ENCODE measurements around the gene PIM3. TPM values are rescaled to one million over a fixed set of nuclear protein-coding genes. Genes with fewer than 3 reads are reported as not detected.

PIM3 gene
- total and polyA plus RNA-seq, 4 donors, result 14.5 to 44.0 (median 28.1) TPM

DNA sequence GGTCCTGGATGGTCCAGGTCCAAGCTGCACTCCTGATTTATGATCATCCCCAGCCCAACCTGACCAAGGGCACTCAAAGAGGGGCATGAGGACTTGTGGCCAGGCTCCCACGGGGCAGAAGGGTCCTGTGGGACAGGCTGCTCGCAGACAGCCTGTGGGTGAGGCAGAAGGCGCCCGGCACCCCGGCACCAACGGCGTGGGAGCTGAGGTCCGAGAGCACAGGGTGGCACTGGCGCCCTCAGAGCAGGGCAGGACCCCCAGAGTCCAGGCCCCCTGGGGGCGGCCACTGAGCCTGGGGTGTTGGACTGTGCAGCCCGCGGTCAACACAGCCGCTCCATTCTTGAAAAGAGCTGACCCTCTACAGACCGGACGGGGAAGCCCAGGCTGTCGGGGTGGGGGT lies 48.7 kb downstream of the PIM3 start:
- no peak for DNase-seq (ENCODE audit: low spot score)
- peaks cover 2 to 5% (median 4%) of the 10 kb centered on the region in 4 donors for H3K27me3 ChIP-seq (ENCODE audit: control insufficient read depth in 4 of 4, insufficient read depth in 4 of 4, low read length in 3 of 4)

DNA sequence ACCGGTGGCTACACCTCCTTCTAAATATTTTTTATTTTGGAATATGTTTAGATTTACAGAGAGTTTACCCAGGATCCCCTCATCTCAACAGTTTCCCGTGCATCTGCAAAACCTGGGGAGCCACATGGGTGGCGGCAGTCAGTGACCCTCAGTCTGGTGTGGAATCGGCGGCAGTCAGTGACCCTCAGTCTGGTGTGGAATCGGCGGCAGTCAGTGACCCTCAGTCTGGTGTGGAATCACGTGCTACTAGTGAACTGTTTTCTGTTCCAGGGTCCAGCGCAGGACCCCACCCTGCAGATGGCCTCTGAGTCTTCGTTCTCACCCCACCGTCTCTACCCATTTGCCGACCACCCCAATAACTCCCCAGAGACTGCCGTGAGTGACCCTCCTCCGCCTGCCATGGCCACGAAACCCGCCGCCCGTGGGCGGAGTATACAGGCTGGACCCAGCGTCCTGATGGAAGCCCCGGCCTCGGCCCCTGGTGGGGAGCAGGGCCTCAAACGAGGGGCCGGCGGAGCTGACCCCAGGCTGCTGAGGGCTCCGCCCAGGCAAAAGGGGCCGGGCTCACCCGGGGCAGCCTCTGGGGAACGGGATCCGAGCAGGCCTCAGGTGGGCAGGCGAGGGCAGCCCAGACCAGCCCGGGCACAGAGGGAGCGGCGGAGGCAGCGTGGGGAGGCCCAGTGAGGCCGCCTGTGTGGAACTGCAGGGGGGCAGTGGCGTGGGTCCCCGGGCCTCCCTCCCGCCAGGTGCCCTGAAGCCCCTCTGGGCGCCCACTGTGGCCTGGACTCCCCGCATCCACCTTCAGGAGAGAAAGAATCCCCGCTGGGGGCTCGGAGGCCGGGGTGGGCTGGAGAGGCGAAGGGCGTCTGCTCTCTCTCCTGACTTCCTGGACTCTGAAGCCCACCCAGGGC lies 49.4 kb downstream of the PIM3 start:
- H3K27me3 ChIP-seq (ENCODE audit: control insufficient read depth in 4 of 4, insufficient read depth in 4 of 4, low read length in 3 of 4), result peaks cover 2 to 5% (median 4%) of the 10 kb centered on the region in 4 donors
- no peaks in the 10 kb centered on the region for H3K9me3 ChIP-seq (ENCODE audit: control insufficient read depth in 4 of 4, low read length in 3 of 4)
- H3K36me3 ChIP-seq (ENCODE audit: control insufficient read depth in 4 of 4, insufficient read depth in 3 of 4, low read depth in 1 of 4, low read length in 3 of 4), result no peaks in the 10 kb centered on the region
- H3K9ac ChIP-seq (ENCODE audit: low read depth in 1 of 2, low read length in 2 of 2), result no peak overlapping the region
- no peak overlapping the region for H3K27ac ChIP-seq (ENCODE audit: low read depth in 1 of 2, low read length in 2 of 2)
- DNase-seq (ENCODE audit: low spot score), result no peak
- peaks cover 0 to 2% (median 0%) of the 10 kb centered on the region in 4 donors for H3K4me1 ChIP-seq (ENCODE audit: control insufficient read depth in 4 of 4, insufficient read depth in 4 of 4, low read length in 3 of 4)
- WGBS, result 69% methylated on average over 46 of the region's 46 CpGs
- TF ChIP-seq, protein P1, sequence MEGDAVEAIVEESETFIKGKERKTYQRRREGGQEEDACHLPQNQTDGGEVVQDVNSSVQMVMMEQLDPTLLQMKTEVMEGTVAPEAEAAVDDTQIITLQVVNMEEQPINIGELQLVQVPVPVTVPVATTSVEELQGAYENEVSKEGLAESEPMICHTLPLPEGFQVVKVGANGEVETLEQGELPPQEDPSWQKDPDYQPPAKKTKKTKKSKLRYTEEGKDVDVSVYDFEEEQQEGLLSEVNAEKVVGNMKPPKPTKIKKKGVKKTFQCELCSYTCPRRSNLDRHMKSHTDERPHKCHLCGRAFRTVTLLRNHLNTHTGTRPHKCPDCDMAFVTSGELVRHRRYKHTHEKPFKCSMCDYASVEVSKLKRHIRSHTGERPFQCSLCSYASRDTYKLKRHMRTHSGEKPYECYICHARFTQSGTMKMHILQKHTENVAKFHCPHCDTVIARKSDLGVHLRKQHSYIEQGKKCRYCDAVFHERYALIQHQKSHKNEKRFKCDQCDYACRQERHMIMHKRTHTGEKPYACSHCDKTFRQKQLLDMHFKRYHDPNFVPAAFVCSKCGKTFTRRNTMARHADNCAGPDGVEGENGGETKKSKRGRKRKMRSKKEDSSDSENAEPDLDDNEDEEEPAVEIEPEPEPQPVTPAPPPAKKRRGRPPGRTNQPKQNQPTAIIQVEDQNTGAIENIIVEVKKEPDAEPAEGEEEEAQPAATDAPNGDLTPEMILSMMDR (IDR thresholded peaks at IDR 0.05; ENCODE audit: low read depth, low read length, missing input control), result no peak
- TF ChIP-seq, protein P2, sequence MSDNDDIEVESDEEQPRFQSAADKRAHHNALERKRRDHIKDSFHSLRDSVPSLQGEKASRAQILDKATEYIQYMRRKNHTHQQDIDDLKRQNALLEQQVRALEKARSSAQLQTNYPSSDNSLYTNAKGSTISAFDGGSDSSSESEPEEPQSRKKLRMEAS (IDR thresholded peaks at IDR 0.05), result no peak
- TF ChIP-seq JUND (IDR thresholded peaks at IDR 0.05) (no peak), YY1 (IDR thresholded peaks at IDR 0.05) (no peak), HNF4A (conservative IDR thresholded peaks at IDR 0.05) (no peak), FOXA1 (IDR thresholded peaks at IDR 0.05) (no peak), NR2F2 (IDR thresholded peaks at IDR 0.05) (no peak), HNF4G (IDR thresholded peaks at IDR 0.05) (no peak), EGR1 (IDR thresholded peaks at IDR 0.05; ENCODE audit: low read depth in 2 of 2) (no peak)
- TF ChIP-seq, protein P3, sequence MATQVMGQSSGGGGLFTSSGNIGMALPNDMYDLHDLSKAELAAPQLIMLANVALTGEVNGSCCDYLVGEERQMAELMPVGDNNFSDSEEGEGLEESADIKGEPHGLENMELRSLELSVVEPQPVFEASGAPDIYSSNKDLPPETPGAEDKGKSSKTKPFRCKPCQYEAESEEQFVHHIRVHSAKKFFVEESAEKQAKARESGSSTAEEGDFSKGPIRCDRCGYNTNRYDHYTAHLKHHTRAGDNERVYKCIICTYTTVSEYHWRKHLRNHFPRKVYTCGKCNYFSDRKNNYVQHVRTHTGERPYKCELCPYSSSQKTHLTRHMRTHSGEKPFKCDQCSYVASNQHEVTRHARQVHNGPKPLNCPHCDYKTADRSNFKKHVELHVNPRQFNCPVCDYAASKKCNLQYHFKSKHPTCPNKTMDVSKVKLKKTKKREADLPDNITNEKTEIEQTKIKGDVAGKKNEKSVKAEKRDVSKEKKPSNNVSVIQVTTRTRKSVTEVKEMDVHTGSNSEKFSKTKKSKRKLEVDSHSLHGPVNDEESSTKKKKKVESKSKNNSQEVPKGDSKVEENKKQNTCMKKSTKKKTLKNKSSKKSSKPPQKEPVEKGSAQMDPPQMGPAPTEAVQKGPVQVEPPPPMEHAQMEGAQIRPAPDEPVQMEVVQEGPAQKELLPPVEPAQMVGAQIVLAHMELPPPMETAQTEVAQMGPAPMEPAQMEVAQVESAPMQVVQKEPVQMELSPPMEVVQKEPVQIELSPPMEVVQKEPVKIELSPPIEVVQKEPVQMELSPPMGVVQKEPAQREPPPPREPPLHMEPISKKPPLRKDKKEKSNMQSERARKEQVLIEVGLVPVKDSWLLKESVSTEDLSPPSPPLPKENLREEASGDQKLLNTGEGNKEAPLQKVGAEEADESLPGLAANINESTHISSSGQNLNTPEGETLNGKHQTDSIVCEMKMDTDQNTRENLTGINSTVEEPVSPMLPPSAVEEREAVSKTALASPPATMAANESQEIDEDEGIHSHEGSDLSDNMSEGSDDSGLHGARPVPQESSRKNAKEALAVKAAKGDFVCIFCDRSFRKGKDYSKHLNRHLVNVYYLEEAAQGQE (IDR thresholded peaks at IDR 0.05), result no peak
- TF ChIP-seq, protein P4, sequence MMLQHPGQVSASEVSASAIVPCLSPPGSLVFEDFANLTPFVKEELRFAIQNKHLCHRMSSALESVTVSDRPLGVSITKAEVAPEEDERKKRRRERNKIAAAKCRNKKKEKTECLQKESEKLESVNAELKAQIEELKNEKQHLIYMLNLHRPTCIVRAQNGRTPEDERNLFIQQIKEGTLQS (IDR thresholded peaks at IDR 0.05), result no peak
- TF ChIP-seq, protein P5, sequence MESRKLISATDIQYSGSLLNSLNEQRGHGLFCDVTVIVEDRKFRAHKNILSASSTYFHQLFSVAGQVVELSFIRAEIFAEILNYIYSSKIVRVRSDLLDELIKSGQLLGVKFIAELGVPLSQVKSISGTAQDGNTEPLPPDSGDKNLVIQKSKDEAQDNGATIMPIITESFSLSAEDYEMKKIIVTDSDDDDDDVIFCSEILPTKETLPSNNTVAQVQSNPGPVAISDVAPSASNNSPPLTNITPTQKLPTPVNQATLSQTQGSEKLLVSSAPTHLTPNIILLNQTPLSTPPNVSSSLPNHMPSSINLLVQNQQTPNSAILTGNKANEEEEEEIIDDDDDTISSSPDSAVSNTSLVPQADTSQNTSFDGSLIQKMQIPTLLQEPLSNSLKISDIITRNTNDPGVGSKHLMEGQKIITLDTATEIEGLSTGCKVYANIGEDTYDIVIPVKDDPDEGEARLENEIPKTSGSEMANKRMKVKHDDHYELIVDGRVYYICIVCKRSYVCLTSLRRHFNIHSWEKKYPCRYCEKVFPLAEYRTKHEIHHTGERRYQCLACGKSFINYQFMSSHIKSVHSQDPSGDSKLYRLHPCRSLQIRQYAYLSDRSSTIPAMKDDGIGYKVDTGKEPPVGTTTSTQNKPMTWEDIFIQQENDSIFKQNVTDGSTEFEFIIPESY (IDR thresholded peaks at IDR 0.05), result no peak
- no peak overlapping the region for H3K4me3 ChIP-seq (ENCODE audit: low read depth in 1 of 3, low read length in 3 of 3)

More for the DNA sequence above, 48.7 kb downstream of the PIM3 start:
- Histone ChIP-seq H3K9ac (ENCODE audit: low read depth in 1 of 2, low read length in 2 of 2) (no peak overlapping the region), H3K4me1 (ENCODE audit: control insufficient read depth in 4 of 4, insufficient read depth in 4 of 4, low read length in 3 of 4) (no peaks in the 10 kb centered on the region), H3K4me3 (ENCODE audit: low read depth in 1 of 3, low read length in 3 of 3) (no peak overlapping the region), H3K9me3 (ENCODE audit: control insufficient read depth in 4 of 4, low read length in 3 of 4) (no peaks in the 10 kb centered on the region), H3K27ac (ENCODE audit: low read depth in 1 of 2, low read length in 2 of 2) (no peak overlapping the region), H3K36me3 (ENCODE audit: control insufficient read depth in 4 of 4, insufficient read depth in 3 of 4, low read depth in 1 of 4, low read length in 3 of 4) (no peaks in the 10 kb centered on the region)
- TF ChIP-seq, protein P4 (IDR thresholded peaks at IDR 0.05), result no peak
- no peak for TF ChIP-seq EGR1 (IDR thresholded peaks at IDR 0.05; ENCODE audit: low read depth in 2 of 2)
- WGBS, result 90% methylated on average over 16 of the region's 16 CpGs
